Gastroesophageal sphincter (tissue), 4 donors: Measurements from ENCODE around the gene GRN. TPM values are rescaled to one million over a fixed set of nuclear protein-coding genes. Genes with fewer than 3 reads are reported as not detected.
"Not testable (repeated sequence)": the region's sequence is repeated elsewhere in the genome, so short reads cannot be mapped to it uniquely, and the experiment has no call there.

Source experiments
- ATAC-seq: fragments of 150-250 bp; one replicate; pipeline ENCODE4 v1.9.1; 2016; ENCODE audit warnings: mild to moderate bottlenecking, moderate library complexity
- H3K27ac ChIP-seq, 4 donors: fragments of 200-600 bp; sonication (generic) in 3 of 4; 1 replicate in 3 of 4; 2 replicates in 1 of 4; pipeline ENCODE4 v1.5.1; 2016 to 2019
- H3K27me3 ChIP-seq: fragments of 200-600 bp; sonication (generic); one replicate; pipeline ENCODE4 v1.5.1; 2019
- H3K36me3 ChIP-seq, 2 donors: fragments of 200-600 bp; sonication (generic); one replicate each; pipeline ENCODE4 v1.5.1; 2019; ENCODE audit warnings: control low read depth in 1 of 2
- H3K4me1 ChIP-seq, 3 donors: fragments of 200-600 bp; sonication (generic); 1 replicate in 2 of 3; 2 replicates in 1 of 3; pipeline ENCODE4 v1.5.1; 2016 to 2019; ENCODE audit warnings: control low read depth in 2 of 3
- H3K4me3 ChIP-seq, 2 donors: fragments of 200-600 bp; sonication (generic); one replicate each; pipeline ENCODE4 v1.5.1; 2019; ENCODE audit warnings: mild to moderate bottlenecking in 1 of 2, moderate library complexity in 1 of 2
- H3K9me3 ChIP-seq, 3 donors: fragments of 200-600 bp; sonication (generic); one replicate each; pipeline ENCODE4 v1.5.1; 2017 to 2019; ENCODE audit warnings: control low read depth in 2 of 3
- CTCF ChIP-seq, 4 experiments: fragments of 200-600 bp in 2 of 4; fragments of 450-650 bp in 2 of 4; sonication (generic) in 1 of 4; IDR thresholded peaks; one replicate each; pipeline ENCODE4 v1.5.1; 2017 to 2019; ENCODE audit warnings: antibody characterized with exemption in 4 of 4, mild to moderate bottlenecking in 2 of 4, moderate library complexity in 2 of 4
- EP300 ChIP-seq: sonication (generic); formaldehyde crosslinking; IDR thresholded peaks from one replicate; pipeline ENCODE4 v1.6.1; 2017; ENCODE audit warnings: antibody characterized with exemption, mild to moderate bottlenecking
- POLR2A ChIP-seq, 2 donors: fragments of 450-650 bp; IDR thresholded peaks; one replicate each; pipeline ENCODE4 v1.6.1; 2017; ENCODE audit warnings: antibody characterized with exemption in 2 of 2, mild to moderate bottlenecking in 2 of 2, moderate library complexity in 1 of 2
- POLR2AphosphoS5 ChIP-seq: sonication (generic); formaldehyde crosslinking; IDR thresholded peaks from one replicate; pipeline ENCODE4 v1.6.1; 2017; ENCODE audit warnings: antibody characterized with exemption
- WGBS, 2 donors: methylation state at CpG; one replicate each; pipeline ENCODE4 v1.1.5; 2018; ENCODE audit warnings: low coverage in 1 of 2; 5-methylcytosine and 5-hydroxymethylcytosine counted together
- total RNA-seq, 4 donors: library from RNA; depleted of rRNA; stranded (reverse); fragments of >200 nt; gene quantifications; one replicate each; pipeline ENCODE4 v1.1.0, GENCODE V29; 2016

The GRN gene
- total RNA-seq, 4 donors from 2014 or later = 108 to 237 (median 182) TPM

- Histone ChIP-seq H3K27ac (peak within 1 kb of the TSS; percentile 82 to 97 (median 94)), H3K36me3 (peaks cover 0 to 30% of the 10 kb centered on the region in 2 donors), H3K27me3 (no peaks in the 10 kb centered on the region), H3K4me1 (peaks cover 0 to 46% (median 11%) of the 10 kb centered on the region in 3 donors), H3K9me3 (no peaks in the 10 kb centered on the region), H3K4me3 (peak within 1 kb of the TSS; percentile 67 to 77)
- WGBS, 2 donors = 0% methylated on average over 11 of the region's 85 CpGs; no CpG with 5 or more reads in 1 of the 2 donors
- ATAC-seq = peak; percentile 89
- TF ChIP-seq POLR2A (IDR thresholded peaks at IDR 0.05) (peak; percentile 66), EP300 (no peak), POLR2AphosphoS5 (peak; percentile 80), CTCF (IDR thresholded peaks at IDR 0.05) (no peak)
Measured at GRCh38 chr17:44324571-44325275, 20.4 kb upstream of the GRN start, which contains the start of gene SLC25A39. SLC25A39 (minus strand) TSS chr17:44324823; CDS start chr17:44323562, 1,261 bp downstream.

- H3K27me3 ChIP-seq = no peaks in the 10 kb centered on the region
- peaks cover 0 to 57% (median 14%) of the 10 kb centered on the region in 3 donors for H3K4me1 ChIP-seq
- ATAC-seq = peak; percentile 90
- TF ChIP-seq POLR2A (IDR thresholded peaks at IDR 0.05) (no peak), CTCF (IDR thresholded peaks at IDR 0.05) (peak in 1 of 4 experiments; percentile 22), POLR2AphosphoS5 (peak; percentile 67), EP300 (no peak)
- H3K4me3 ChIP-seq = peak overlapping the region in 1 of 2 donors; percentile 67
- no peaks in the 10 kb centered on the region for H3K9me3 ChIP-seq
- peak overlapping the region in 3 of 4 donors; percentile 92 to 97 (median 95) for H3K27ac ChIP-seq
- H3K36me3 ChIP-seq = peaks cover 0 to 8% of the 10 kb centered on the region in 2 donors
- 29 to 43% methylated on average over 12 to 13 of the region's 31 CpGs for WGBS, 2 donors
Measured at GRCh38 chr17:44326861-44327444, 18.1 kb upstream of the GRN start.

GRCh38 chr17:44327715-44328449, 17.2 kb upstream of the GRN start:
- 63 to 80% methylated on average over 2 to 7 of the region's 7 CpGs for WGBS, 2 donors
- Histone ChIP-seq H3K9me3 (no peaks in the 10 kb centered on the region), H3K4me3 (no peak overlapping the region), H3K27me3 (no peaks in the 10 kb centered on the region), H3K4me1 (peaks cover 0 to 49% (median 14%) of the 10 kb centered on the region in 3 donors), H3K36me3 (no peaks in the 10 kb centered on the region), H3K27ac (no peak overlapping the region)
- ATAC-seq = no peak
- TF ChIP-seq CTCF (IDR thresholded peaks at IDR 0.05) (no peak), POLR2A (IDR thresholded peaks at IDR 0.05) (no peak), POLR2AphosphoS5 (no peak), EP300 (no peak)

- not testable (repeated sequence) for ATAC-seq, H3K36me3 ChIP-seq
- 61 to 65% methylated on average over 2 of the region's 7 CpGs for WGBS, 2 donors
Measured at GRCh38 chr17:44329516-44329915, 15.6 kb upstream of the GRN start.

GRCh38 chr17:44330263-44330662, 14.8 kb upstream of the GRN start:
- not testable (repeated sequence) for H3K36me3 ChIP-seq, H3K4me3 ChIP-seq, H3K27ac ChIP-seq, ATAC-seq, H3K9me3 ChIP-seq, H3K27me3 ChIP-seq
- 100% methylated on average over 1 of the region's 5 CpGs; no CpG with 5 or more reads in 1 of the 2 donors for WGBS, 2 donors
- peaks cover 0 to 30% (median 3%) of the 10 kb centered on the region in 3 donors for H3K4me1 ChIP-seq

More at GRCh38 chr17:44329516-44329915, 15.6 kb upstream of the GRN start:
- H3K9me3 ChIP-seq, H3K27me3 ChIP-seq, H3K4me3 ChIP-seq, H3K27ac ChIP-seq: not testable (repeated sequence)
- peaks cover 0 to 34% (median 3%) of the 10 kb centered on the region in 3 donors for H3K4me1 ChIP-seq
